ENCODE measurements around the gene FDXR.

DNA sequence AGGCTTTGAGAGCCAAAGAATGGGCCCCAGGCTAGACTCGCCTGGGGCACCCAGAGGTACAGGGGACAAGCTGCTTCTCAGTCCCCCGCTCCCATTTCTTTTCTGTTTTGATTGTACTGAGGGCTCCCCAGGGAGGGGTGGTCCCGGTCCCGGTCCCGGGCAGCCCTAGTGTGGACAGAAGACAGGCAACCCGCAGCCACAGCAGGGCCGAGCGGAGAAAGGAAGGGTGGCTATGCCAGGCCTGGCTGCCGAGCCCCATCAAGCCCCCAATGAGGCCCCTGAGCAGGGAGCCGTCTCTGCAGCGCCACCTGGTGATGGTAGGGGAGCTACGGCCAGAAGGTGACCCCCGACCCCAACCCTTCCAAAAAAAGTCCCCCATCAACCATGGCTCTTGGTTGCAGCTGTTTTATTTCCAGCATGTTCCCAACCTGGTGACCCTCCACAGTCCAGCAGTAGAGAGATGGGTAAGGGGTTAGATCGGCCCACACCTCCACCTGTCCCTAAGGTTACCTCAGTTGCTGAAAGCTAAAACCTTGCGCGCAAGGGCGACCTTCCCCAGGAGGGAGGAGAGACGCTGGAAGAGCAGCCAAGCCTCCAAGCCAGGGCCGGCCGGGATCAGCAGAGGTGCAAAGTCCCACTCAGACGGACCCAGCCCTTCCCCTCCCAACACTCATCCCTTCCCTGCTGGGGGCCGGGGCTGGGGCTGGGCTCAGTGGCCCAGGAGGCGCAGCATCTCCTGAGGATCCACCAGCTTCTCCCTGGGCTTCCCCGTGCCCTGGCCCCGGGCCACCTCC, 10.5 kb downstream of the FDXR start:
- TF ChIP-seq, protein P1, sequence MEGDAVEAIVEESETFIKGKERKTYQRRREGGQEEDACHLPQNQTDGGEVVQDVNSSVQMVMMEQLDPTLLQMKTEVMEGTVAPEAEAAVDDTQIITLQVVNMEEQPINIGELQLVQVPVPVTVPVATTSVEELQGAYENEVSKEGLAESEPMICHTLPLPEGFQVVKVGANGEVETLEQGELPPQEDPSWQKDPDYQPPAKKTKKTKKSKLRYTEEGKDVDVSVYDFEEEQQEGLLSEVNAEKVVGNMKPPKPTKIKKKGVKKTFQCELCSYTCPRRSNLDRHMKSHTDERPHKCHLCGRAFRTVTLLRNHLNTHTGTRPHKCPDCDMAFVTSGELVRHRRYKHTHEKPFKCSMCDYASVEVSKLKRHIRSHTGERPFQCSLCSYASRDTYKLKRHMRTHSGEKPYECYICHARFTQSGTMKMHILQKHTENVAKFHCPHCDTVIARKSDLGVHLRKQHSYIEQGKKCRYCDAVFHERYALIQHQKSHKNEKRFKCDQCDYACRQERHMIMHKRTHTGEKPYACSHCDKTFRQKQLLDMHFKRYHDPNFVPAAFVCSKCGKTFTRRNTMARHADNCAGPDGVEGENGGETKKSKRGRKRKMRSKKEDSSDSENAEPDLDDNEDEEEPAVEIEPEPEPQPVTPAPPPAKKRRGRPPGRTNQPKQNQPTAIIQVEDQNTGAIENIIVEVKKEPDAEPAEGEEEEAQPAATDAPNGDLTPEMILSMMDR (IDR thresholded peaks at IDR 0.05), result peak in 3 of 4 experiments; percentile 49 to 82 (median 65)
- TF ChIP-seq POLR2AphosphoS5 (IDR thresholded peaks at IDR 0.05) (no peak), EP300 (IDR thresholded peaks at IDR 0.05) (no peak)
